Stimulated activated CD4-positive, alpha-beta T cell treated with anti-CD3 and anti-CD28 coated beads, Interleukin-4, amount 100 ng/mL, for 24 hours (primary cell): ENCODE data around the gene SSNA1.

Experiments used
- DNase-seq: peaks from one replicate; pipeline ENCODE4 v3.0.0-alpha.2; 2020

The SSNA1 gene

GRCh38 chr9:137168904-137169856, 19.3 kb upstream of the SSNA1 start:
- no peak for DNase-seq

DNA sequence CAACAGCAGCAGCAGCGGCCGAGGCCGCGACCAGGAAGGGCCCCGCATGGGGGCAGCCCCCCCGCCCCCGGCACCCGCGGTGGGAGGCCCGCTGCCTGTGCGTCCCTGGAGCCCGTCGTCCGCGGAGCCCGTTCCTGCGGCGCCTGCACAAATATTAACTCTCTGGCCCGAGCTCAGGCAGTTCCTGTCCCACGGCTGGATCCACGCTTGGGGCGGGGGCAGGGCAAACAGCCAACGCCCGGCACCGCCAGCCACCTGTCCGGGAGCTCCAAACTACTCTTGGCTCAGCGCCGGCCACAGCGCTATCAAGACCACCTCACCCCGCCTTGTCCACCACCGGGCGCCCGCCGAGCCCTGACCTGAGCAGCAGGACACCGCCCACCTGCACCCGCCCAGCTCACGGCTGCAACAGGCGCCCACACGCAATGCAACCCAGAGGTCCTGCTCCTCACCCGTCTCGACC, 18.5 kb upstream of the SSNA1 start, which contains the start of gene LRRC26:
Gene LRRC26 (minus strand): TSS at position 156 of the 463 bp plus-strand sequence. CDS start 108 bp downstream, at position 48.
- DNase-seq = no peak

- DNase-seq = no peak
Observed at GRCh38 chr9:137170486-137171148, 17.9 kb upstream of the SSNA1 start.

DNA sequence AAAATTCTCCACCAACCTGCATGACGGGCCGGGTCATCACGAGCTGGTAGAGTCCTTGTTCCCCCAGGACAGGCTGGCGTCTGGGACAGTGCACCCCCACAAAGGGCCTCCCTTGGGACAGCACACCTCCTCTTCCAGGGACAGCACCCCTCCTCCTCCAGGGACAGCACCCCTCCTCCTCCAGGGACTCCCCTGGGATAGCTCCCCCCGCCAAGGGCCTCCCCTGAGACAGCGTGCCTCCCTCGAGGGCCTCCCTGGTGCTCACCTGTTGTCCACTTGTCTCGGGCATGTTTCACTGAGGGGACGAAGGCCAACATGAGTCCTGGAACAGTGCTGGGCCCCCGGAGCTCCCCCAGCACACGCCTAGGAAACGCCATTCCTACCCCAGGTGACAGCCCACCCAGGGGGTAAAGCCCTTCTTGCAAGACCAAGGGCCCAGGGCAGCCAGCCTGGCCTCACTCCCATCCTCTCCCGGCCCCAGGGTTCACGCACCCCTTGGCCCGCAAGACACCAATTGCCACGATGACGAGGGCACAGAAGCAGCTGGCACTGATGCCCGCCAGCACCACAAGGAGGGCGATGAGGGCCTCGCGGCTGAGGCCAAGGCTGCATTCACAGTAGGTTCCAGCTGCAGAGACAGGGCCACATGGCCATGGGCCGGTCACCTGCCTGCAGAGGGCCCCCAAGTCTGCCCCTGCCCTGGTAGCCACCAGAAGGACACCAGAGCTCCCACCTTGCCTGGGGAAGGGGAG, 17.2 kb upstream of the SSNA1 start:
- no peak for DNase-seq

DNA sequence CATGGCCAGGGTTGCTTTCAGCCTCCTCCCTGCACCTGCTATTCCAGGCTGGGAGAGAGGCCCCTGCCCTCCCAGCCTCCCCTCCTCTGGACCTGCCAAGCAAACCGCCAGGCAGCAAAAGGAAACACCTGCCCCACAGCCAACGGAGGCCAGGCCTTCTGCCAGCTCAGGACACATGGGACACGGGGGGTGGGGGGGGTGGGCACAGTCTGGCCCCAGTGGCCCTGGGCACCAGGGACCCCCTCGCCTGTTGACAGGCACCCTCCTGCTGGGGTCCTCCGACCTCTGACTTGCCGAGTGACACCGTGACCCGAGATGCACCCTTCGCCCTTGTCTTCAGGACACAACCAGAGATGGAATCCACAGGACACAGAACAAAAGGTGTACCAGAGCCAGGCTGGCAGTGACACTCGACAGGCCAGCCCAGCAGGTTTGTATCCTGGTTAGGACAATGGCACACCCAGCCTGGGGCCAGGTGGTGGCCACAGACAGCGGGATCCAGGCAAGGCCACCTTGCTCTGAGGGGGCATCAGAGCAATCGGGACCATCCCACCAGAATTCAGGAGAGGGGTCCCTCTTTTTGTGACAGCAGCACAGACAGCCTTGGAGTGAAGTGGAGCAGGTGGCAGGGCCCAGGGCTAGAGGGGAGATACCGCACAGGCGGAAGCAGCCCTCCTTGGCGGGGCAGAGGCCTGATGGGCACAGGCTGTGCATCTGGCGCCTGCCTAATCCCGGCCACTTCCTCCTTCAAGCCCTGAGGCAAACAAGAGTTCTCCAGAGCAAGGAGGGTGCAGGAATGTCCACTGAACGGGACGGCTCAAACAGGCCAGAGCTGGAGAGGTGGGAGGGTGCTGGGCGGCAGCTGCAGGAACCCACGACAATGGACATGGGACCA, 15.3 kb upstream of the SSNA1 start:
- DNase-seq = no peak

DNA sequence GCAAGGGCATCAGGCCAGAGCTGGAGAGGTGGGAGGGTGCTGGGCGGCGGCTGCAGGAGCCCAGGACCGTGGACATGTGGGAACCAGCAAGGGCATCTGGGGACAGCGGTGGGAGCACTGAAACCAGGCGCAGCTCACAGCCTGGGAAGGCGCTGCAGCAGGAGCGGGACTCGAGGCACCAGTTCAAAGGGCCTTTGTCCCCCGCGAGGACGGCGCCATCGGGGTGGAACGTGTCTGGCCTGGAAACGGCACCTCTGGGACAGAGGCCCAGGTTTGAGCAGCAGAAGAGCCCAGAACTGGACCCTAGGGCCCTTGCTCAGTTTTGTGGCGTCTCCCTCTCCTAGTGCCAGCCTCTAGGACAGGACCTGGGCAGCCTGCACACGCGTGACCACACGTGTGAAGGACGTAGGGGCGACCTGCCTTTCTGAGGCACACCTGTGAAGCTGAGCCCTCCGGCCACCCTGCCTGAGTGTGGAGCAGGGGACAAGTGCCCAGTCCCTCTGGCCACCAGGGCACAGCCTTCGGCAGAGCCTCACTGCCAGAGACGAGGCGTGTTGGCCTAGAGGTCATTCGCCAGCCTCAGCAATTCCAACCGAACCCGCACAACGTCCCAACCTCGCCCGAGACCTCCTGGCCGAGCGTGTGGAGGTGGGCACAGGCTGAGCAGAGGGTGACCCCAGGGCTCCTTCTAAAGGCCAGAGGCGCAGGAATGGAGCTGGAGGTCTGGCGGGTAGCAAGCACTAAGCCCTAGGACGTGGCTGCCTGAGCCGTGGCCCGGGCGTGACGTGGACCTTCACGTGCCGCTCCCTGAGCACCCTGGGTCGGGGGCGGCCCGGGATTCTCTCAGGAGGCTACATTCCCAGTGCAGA, 14.4 kb upstream of the SSNA1 start:
- DNase-seq = no peak

GRCh38 chr9:137174722-137175293, 13.7 kb upstream of the SSNA1 start:
- DNase-seq = no peak

GRCh38 chr9:137175345-137175961, 13.0 kb upstream of the SSNA1 start:
- no peak for DNase-seq

- DNase-seq = peak; percentile 22
Observed at GRCh38 chr9:137176302-137177182, 11.9 kb upstream of the SSNA1 start.

DNA sequence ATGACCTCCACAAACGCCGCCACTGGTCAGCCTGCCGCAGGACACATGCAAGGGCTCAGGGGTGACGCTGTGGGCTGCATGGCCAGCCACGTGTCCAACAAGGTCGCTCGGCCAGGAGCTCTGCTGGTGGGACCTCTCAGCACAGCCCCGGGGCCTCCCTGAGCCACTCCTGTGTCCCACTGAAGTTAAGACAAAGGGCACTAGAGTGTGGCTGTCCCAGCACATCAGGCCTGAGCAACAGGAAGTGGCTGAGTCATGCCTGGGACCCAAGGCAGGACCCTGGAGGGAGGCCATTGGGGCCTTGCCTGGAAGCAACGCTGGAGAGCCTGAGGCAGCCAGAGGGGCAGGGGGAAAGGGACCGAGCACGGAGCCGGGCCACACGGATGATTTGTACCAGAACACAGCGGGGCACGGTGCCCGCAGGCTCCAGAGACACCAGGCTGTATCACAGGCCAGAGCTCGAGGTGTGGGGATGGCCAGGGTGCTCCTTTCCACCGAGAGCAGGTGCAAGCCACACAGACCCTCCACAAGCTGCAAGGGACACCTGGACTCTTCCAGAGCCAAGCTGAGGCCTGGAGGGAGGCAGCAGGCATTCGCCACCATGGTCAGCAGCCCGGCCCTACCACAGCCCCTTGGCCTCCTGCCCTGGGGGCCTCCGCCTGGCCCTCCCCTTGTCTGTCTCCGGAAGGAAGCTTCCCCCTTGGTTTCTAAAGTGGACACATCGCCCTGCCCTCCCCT, 10.1 kb upstream of the SSNA1 start:
- DNase-seq = no peak

- DNase-seq = no peak
Observed at GRCh38 chr9:137178939-137179630, 9.4 kb upstream of the SSNA1 start.

- DNase-seq = no peak
Observed at GRCh38 chr9:137179761-137180160, 8.7 kb upstream of the SSNA1 start.

DNA sequence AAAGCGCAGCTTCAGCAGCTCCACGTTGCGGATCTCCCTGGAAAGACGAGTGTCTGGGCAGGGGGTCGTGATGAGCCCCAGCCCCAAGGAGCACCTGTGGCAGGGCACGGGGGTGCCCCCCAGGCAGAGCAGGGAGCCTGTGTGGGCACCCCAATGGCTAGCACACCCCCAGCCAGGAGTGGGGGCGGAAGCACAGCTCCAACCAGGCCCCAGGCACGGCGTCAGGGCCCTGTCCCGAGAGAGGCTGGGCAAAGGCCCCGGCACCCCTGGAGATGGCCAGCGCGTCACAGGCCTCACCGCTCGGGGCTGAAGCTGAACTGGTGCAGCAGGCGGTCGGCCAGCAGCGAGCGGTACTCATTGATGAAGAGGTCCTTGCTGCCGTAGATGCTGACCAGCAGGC, 8.0 kb upstream of the SSNA1 start:
- no peak for DNase-seq

DNA sequence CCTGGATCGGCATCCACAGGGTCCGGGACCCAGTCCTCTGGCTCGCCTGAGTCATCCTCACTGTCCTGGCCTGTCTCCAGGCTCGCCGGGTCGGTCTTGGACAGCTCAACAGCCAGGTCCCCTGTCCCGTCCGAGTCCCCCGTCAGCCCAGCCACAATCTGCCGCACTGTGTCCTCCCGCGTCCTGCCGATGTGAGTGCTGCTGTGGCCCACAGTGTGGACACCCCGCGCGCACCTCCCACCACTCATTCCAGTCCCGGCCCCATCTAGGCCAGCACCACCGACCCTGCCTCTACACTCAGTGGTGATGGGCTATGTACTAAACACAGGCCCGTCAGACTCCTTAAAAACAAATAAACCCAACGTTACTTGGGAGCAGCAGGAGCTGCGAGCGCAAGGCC, 6.8 kb upstream of the SSNA1 start:
- DNase-seq = no peak

- no peak for DNase-seq
Observed at GRCh38 chr9:137182836-137183235, 5.6 kb upstream of the SSNA1 start.

DNA sequence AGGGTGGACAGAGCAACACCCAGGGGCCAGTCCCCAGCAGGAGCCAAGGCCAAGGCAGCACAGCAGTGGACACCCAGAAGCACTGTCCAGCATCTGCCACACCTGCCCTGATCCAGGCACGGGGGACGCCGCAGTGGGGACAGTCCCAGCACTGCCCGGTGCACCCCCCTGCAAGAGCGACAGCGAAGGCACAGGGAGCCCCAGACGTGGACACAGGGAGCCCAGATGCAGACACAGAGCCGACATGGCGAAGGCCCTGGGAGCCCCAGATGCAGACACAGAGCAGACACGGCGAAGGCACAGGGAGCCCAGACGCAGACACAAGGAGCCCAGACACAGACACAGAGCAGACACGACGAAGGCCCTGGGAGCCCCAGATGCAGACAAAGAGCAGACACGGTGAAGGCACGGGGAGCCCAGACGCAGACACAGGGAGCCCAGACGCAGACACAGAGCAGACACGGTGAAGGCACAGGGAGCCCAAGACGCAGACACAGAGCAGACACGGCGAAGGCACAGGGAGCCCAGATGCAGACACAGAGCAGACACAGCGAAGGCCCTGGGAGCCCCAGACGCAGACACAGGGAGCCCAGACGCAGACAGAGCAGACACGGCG, 4.4 kb upstream of the SSNA1 start:
- DNase-seq = no peak
